HG03575 (cell line): ENCODE measurements around the gene NFKBIB.

Experiments
- ATAC-seq: cut with Tn5 transposase; IDR thresholded peaks from one replicate; pipeline ENCODE4 v1.9.1; 2021; ENCODE audit not compliant: unreplicated experiment, insufficient number of reproducible peaks, low FRiP score; ENCODE audit errors: extremely low read depth

NFKBIB gene

DNA sequence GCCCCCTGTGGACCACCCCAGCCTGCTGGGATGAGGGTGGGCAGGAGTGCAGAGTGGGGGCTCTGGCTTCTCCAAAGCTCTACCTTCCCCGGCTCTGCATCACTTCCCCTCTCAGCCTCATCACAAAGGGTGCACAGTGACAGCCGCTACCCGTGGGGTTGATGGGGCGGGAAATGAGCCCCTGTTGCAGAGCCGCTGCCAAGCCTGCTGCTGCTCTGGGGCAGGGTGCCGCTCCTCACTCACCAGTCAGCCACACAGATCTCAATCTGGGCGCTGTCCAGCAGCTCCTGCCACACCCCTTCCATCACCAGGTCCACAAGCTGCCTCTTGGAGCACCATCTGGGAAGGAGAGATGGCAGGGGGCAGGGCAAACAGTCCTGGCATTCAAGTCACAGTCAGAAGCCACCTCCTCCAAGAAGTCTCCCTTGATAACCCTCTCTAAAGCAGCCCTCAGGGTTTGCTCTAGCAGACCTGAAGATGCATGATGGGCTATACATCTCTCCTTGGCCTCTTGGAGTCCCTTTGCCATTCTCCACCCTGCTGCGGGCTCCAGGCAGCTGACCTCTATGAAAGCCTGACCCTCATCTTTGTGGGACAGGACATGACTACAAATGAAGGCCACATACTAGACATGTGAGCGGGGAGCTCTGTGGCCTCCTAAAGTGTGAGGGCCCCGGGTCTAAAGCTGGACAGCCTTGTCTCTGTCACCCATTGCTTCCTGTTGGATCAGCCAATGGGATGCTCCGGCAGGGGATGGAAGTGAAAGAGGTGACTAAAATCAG lies 46.7 kb downstream of the NFKBIB start:
- no peak for ATAC-seq

DNA sequence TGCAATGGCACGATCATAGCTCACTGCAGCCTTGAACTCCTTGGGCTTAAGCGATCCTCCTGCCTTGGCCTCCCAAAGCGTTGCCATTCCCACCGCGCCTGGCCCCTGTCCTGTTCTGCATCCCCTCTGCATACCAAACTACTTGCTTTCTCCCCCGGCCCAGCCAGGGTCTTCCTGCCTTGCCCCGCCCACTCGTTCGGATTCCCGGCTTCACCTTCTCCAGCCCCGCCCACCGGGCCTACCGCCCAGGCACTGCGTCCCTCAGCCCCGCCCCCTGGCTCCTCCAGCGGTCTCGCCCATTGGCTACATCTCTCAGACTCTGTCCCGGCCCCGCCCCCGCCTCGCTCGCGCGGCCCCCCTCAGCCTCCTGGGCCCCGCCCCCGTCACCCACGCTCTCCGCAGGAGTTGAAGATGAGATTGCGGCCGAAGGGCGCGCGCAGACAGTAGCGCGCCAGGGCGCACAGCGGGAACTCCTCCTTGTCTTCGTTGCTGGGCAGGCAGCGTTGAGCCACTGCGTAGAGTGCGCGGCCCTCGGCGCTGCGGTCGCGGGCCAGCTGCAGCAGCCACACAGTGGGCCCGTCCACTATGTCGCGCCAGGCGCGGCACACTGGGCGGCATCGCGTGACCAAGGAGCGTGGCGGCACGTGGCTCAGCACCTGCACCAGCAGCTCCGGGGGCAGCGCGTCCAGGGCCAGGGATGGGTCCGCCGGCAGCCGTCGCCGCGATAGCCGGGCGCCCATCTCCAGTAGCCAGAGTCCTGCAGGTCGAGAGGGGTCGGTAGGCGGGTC lies 50.0 kb downstream of the NFKBIB start:
- no peak for ATAC-seq

DNA sequence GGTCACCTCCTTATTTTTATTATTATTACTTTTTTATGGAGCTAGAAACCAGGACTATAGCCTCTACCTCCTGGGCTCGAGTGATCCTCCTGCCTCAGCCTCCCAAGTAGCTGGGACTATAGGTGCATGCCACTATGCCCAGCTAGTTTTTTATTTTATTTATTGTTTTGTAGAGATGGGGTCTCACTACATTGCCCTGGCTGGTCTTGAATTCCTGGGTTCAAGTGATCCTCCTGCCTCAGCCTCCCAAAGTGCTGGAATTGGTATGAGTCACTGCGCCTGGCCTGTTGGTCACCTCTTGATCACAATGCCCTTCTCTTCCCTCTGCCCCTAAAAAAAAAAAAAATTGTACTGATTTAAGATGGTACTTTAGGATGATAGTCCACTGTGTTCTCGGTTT lies 51.4 kb downstream of the NFKBIB start:
- ATAC-seq = no peak

DNA sequence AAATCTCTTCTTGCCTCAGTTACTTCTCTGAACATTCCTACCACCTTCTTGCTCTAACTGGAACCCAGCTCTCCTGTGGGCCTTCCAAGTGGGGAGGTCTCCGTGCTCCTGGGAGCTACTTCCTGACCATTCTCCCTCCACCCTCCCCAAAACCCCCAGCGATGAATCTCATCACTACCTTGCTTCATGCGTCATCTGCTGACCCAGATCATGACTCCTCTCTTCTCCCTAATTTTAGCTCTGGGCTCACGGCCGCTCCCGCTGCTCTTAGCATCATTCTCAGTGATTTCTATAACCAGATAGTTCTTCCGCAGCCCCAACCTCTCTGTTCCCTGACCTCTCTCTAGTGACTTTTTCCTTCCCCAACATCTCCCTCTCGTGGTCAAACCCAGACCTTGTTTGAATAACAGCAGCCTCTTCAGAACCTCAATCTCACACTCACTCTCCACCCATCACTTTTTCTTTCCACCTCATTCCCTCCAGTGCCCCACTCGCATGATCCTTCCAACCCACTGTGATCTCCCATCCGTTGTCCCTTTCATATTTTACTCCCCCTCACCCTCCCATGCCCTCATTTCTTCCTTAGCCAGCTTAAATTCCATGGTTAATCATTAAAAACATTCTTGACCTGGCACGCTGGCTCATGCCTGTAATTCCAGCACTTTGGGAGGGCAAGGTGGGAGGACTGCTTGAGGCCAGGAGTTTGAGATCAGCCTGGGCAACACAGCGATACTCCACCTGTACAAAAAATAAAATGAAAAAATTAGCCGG lies 52.8 kb downstream of the NFKBIB start:
- no peak for ATAC-seq

DNA sequence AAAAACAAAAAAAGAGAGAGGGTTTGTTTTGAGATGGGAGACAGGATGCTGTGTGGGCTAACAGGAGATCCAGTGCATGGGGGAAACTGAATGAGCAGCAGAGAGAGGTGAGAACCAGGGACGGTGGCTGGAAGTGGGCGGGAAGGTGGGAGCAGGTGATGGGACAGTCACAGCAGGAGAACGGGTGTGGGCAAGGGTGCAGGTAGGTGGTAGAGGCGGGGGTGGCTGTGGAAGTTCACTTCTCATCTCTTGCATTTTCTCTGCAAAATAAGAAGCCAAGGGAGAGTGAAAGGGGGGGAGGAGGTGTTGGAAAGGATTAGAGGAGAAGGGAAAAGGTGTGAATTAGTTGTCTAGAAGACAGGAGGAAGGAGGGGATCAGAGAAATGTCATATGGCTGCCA lies 53.9 kb downstream of the NFKBIB start:
- no peak for ATAC-seq

DNA sequence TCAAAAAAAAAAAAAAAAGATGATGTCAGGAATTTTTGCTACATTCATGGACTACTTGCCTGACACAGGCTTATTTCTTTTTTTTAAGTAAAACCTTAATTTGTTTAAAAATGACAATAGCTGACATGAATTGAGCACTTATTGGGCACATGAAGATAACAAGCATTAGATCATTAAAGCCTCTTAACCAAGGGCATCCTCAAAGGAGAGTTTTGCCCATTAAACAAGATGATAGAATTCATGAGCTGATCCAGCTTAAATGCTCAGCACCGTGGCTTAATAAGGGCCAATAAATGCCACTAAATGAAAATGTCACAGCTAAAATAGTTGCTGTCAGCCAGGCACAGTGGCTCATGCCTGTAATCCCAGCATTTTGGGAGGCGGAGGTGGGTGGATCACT lies 56.5 kb downstream of the NFKBIB start:
- ATAC-seq = no peak

DNA sequence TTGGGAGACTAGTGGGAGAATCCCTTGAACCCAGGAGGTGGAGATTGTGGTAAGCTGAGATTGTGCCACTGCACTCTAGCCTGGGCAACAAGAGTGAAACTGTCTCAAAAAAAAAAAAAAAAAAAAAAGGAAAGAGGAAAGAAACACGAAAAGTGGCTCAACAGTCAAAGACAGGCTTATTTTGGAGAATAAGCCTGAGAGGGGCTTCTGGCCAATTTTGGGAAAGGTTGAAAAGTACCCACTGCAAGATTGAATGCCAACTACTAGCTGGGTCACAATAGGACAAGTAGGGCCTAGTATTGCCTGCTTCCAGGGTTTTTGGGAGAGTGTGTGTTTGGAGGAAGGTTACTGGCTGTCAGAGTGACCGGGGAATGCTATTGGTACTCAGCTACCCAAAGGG lies 58.5 kb downstream of the NFKBIB start:
- ATAC-seq = no peak
